Fibroblast of lung (primary cell): ENCODE results near the gene SLC38A10. TPM values are rescaled to one million over a fixed set of nuclear protein-coding genes. Genes with fewer than 3 reads are reported as not detected.

Experiments used
- DNase-seq, 2 donors: peaks; one replicate each; pipeline versions ENCODE4 v3.0.0 to v3.0.0-alpha.2; 2010; ENCODE audit warnings: low read depth in 2 of 2
- H2AFZ ChIP-seq: 2 replicates; pipeline ENCODE4 v1.5.1; 2012; ENCODE audit warnings: low read length, control low read depth, inconsistent platforms
- H3K27ac ChIP-seq: 2 replicates; pipeline ENCODE4 v1.5.1; 2011; ENCODE audit warnings: low read length, control low read depth; ENCODE audit not compliant: insufficient read depth
- H3K27me3 ChIP-seq: 2 replicates; pipeline ENCODE4 v1.5.1; 2011; ENCODE audit warnings: mild to moderate bottlenecking, low read length; ENCODE audit not compliant: control insufficient read depth, insufficient read depth
- H3K36me3 ChIP-seq: 2 replicates; pipeline ENCODE4 v1.5.1; 2011; ENCODE audit warnings: low read length; ENCODE audit not compliant: control insufficient read depth, insufficient read depth
- H3K4me1 ChIP-seq: 2 replicates; pipeline ENCODE4 v1.5.1; 2011; ENCODE audit warnings: low read length; ENCODE audit not compliant: control insufficient read depth, insufficient read depth; ENCODE audit errors: extremely low read depth
- H3K4me2 ChIP-seq: 2 replicates; pipeline ENCODE4 v1.5.1; 2011; ENCODE audit warnings: low read length, control low read depth; ENCODE audit not compliant: insufficient read depth; ENCODE audit errors: extremely low read depth
- H3K4me3 ChIP-seq, 4 experiments: fragments of 200-600 bp in 1 of 4; sonication (generic) in 1 of 4; replicated peaks in 1 of 4; 2 replicates each; pipeline ENCODE4 v1.5.1; 2011 to 2016; ENCODE audit warnings: low read length in 4 of 4, low read depth in 3 of 4, mild to moderate bottlenecking in 3 of 4, control low read depth in 2 of 4, inconsistent platforms in 1 of 4, mixed read lengths in 1 of 4; ENCODE audit not compliant: insufficient read depth in 1 of 4; ENCODE audit errors: control extremely low read depth in 1 of 4
- H3K79me2 ChIP-seq: 2 replicates; pipeline ENCODE4 v1.5.1; 2012; ENCODE audit warnings: mild to moderate bottlenecking, low read length, inconsistent platforms; ENCODE audit not compliant: control insufficient read depth, insufficient read depth
- H3K9ac ChIP-seq: 2 replicates; pipeline ENCODE4 v1.5.1; 2011; ENCODE audit warnings: mild to moderate bottlenecking, low read length, control low read depth; ENCODE audit not compliant: insufficient read depth
- H3K9me3 ChIP-seq: 2 replicates; pipeline ENCODE4 v1.5.1; 2012; ENCODE audit warnings: low read depth, low read length; ENCODE audit not compliant: control insufficient read depth, insufficient read depth
- H4K20me1 ChIP-seq: 2 replicates; pipeline ENCODE4 v1.5.1; 2011; ENCODE audit warnings: low read length; ENCODE audit not compliant: control insufficient read depth, insufficient read depth; ENCODE audit errors: extremely low read depth
- CTCF ChIP-seq, 2 donors: IDR thresholded peaks in 1 of 2; conservative IDR thresholded peaks in 1 of 2; 1 replicate in 1 of 2; 2 replicates in 1 of 2; pipeline ENCODE4 v1.5.1; 2011 to 2012; ENCODE audit warnings: low read length in 2 of 2, control low read depth in 1 of 2, inconsistent platforms in 1 of 2, low read depth in 1 of 2, mild to moderate bottlenecking in 1 of 2
- EZH2 ChIP-seq: IDR thresholded peaks from 2 replicates; pipeline ENCODE4 v1.5.1; 2012; ENCODE audit warnings: low read length, control low read depth, mild to moderate bottlenecking; ENCODE audit errors: missing control alignments
- polyA plus RNA-seq, 2 donors: library from polyadenylated mRNA; depleted of rRNA in 1 of 2; stranded (reverse) in 1 of 2; unstranded in 1 of 2; fragments of >200 nt; gene quantifications; 2 replicates each; pipeline ENCODE4 v1.2.1, GENCODE V29; 2011 to 2012; ENCODE audit warnings: missing spikeins in 1 of 2
- total RNA-seq: library from RNA; depleted of rRNA; stranded (reverse); fragments of >200 nt; gene quantifications from 2 replicates; pipeline ENCODE4 v1.2.1, GENCODE V29; 2014

The SLC38A10 gene
- total and polyA plus RNA-seq, 2 donors (not counting 1 experiment from before 2014, with no cell fraction given), result 23.6 to 53.2 TPM

GRCh38 chr17:81331527-81332043, 36.5 kb upstream of the SLC38A10 start:
- no peak overlapping the region for H3K27ac ChIP-seq
- no peak overlapping the region for H3K9ac ChIP-seq
- peaks cover 10% of the 10 kb centered on the region for H3K4me1 ChIP-seq
- no peak for DNase-seq
- TF ChIP-seq EZH2 (no peak), CTCF (conservative IDR thresholded peaks at IDR 0.05 in 1 of 2, IDR thresholded peaks at IDR 0.05 in 1 of 2; ENCODE audit: low read depth in 1 of 2, low read length in 2 of 2) (no peak)
- H3K9me3 ChIP-seq, result no peaks in the 10 kb centered on the region
- H3K79me2 ChIP-seq, result no peaks in the 10 kb centered on the region
- no peaks in the 10 kb centered on the region for H4K20me1 ChIP-seq
- H3K4me3 ChIP-seq, result no peak overlapping the region
- no peak overlapping the region for H2AFZ ChIP-seq
- no peak overlapping the region for H3K4me2 ChIP-seq
- H3K27me3 ChIP-seq, result peaks cover 28% of the 10 kb centered on the region
- H3K36me3 ChIP-seq, result no peaks in the 10 kb centered on the region

- DNase-seq, result no peak
- peaks cover 10% of the 10 kb centered on the region for H3K4me1 ChIP-seq
- no peak overlapping the region for H2AFZ ChIP-seq
- no peaks in the 10 kb centered on the region for H3K36me3 ChIP-seq
- no peak overlapping the region for H3K9ac ChIP-seq
- TF ChIP-seq EZH2, result no peak
- TF ChIP-seq CTCF (conservative IDR thresholded peaks at IDR 0.05 in 1 of 2, IDR thresholded peaks at IDR 0.05 in 1 of 2; ENCODE audit: low read depth in 1 of 2, low read length in 2 of 2), result no peak
- no peak overlapping the region for H3K4me2 ChIP-seq
- peaks cover 29% of the 10 kb centered on the region for H3K27me3 ChIP-seq
- H3K4me3 ChIP-seq, result no peak overlapping the region
- H3K79me2 ChIP-seq, result no peaks in the 10 kb centered on the region
- H3K9me3 ChIP-seq, result no peaks in the 10 kb centered on the region
- no peak overlapping the region for H3K27ac ChIP-seq
- H4K20me1 ChIP-seq, result no peaks in the 10 kb centered on the region
Measured at GRCh38 chr17:81330884-81331245, 35.8 kb upstream of the SLC38A10 start.

- peak in 1 of 2 donors; percentile 8 for DNase-seq
- Histone ChIP-seq H3K4me1 (peaks cover 10% of the 10 kb centered on the region), H3K9ac (no peak overlapping the region), H4K20me1 (no peaks in the 10 kb centered on the region), H3K79me2 (no peaks in the 10 kb centered on the region), H3K9me3 (no peaks in the 10 kb centered on the region), H2AFZ (no peak overlapping the region), H3K27me3 (peaks cover 28% of the 10 kb centered on the region), H3K36me3 (no peaks in the 10 kb centered on the region), H3K4me3 (no peak overlapping the region), H3K4me2 (peak overlapping the region; percentile 52), H3K27ac (no peak overlapping the region)
- TF ChIP-seq EZH2, result no peak
- TF ChIP-seq CTCF (conservative IDR thresholded peaks at IDR 0.05 in 1 of 2, IDR thresholded peaks at IDR 0.05 in 1 of 2; ENCODE audit: low read depth in 1 of 2, low read length in 2 of 2), result no peak
Measured at GRCh38 chr17:81329927-81330883, 35.1 kb upstream of the SLC38A10 start.
